Liver (tissue), 9 donors: ENCODE measurements around the gene PABPC3. TPM values are rescaled to one million over a fixed set of nuclear protein-coding genes. Genes with fewer than 3 reads are reported as not detected.
A peak's percentile ranks its signal among the peaks of the same experiment; 100 is the strongest.

Experiments
- DNase-seq: peaks from one replicate; pipeline ENCODE4 v3.0.0-alpha.2; 2017; ENCODE audit warnings: low spot score
- H3K27ac ChIP-seq, 2 donors: one replicate each; pipeline ENCODE4 v1.7.0; 2013; ENCODE audit warnings: inconsistent platforms in 2 of 2, low read length in 2 of 2, control low read depth in 1 of 2, low read depth in 1 of 2, mild to moderate bottlenecking in 1 of 2
- H3K27me3 ChIP-seq, 4 donors: one replicate each; pipeline versions ENCODE4 v1.6.1 to v1.7.0; 2013; ENCODE audit warnings: low read length in 3 of 4, inconsistent platforms in 1 of 4, mild to moderate bottlenecking in 1 of 4, moderate library complexity in 1 of 4; ENCODE audit not compliant: control insufficient read depth in 4 of 4, insufficient read depth in 4 of 4
- H3K36me3 ChIP-seq, 4 donors: one replicate each; pipeline versions ENCODE4 v1.6.1 to v1.7.0; 2013; ENCODE audit warnings: low read length in 3 of 4, mild to moderate bottlenecking in 3 of 4, low read depth in 1 of 4, moderate library complexity in 1 of 4; ENCODE audit not compliant: control insufficient read depth in 4 of 4, insufficient read depth in 3 of 4
- H3K4me1 ChIP-seq, 4 donors: one replicate each; pipeline versions ENCODE4 v1.6.1 to v1.7.0; 2013; ENCODE audit warnings: low read length in 3 of 4, mild to moderate bottlenecking in 3 of 4, moderate library complexity in 1 of 4; ENCODE audit not compliant: control insufficient read depth in 4 of 4, insufficient read depth in 4 of 4
- H3K4me3 ChIP-seq, 3 donors: one replicate each; pipeline versions ENCODE4 v1.6.1 to v1.7.0; 2013; ENCODE audit warnings: low read length in 3 of 3, control low read depth in 1 of 3, low read depth in 1 of 3, mild to moderate bottlenecking in 1 of 3
- H3K9ac ChIP-seq, 2 donors: one replicate each; pipeline ENCODE4 v1.7.0; 2013; ENCODE audit warnings: low read length in 2 of 2, mild to moderate bottlenecking in 2 of 2, moderate library complexity in 2 of 2, control low read depth in 1 of 2, low read depth in 1 of 2
- H3K9me3 ChIP-seq, 4 donors: one replicate each; pipeline versions ENCODE4 v1.6.1 to v1.7.0; 2013; ENCODE audit warnings: low read length in 3 of 4; ENCODE audit not compliant: control insufficient read depth in 4 of 4
- EGR1 ChIP-seq, 2 donors: IDR thresholded peaks; 2 replicates each; pipeline ENCODE4 v1.6.1; 2016 to 2018; ENCODE audit warnings: antibody characterized with exemption in 2 of 2, low read depth in 2 of 2
- FOXA1 ChIP-seq: IDR thresholded peaks from 2 replicates; pipeline ENCODE4 v1.6.1; 2016; ENCODE audit warnings: antibody characterized with exemption
- FOXA2 ChIP-seq: IDR thresholded peaks from 2 replicates; pipeline ENCODE4 v1.6.1; 2016; ENCODE audit warnings: antibody characterized with exemption
- GABPA ChIP-seq, 2 donors: IDR thresholded peaks in 1 of 2; conservative IDR thresholded peaks in 1 of 2; 2 replicates each; pipeline ENCODE4 v1.6.1; 2016; ENCODE audit warnings: antibody characterized with exemption in 2 of 2, mild to moderate bottlenecking in 1 of 2, moderate library complexity in 1 of 2
- HNF4A ChIP-seq, 2 donors: conservative IDR thresholded peaks; 2 replicates each; pipeline ENCODE4 v1.6.1; 2016; ENCODE audit warnings: antibody characterized with exemption in 2 of 2, mild to moderate bottlenecking in 2 of 2
- HNF4G ChIP-seq: IDR thresholded peaks from 2 replicates; pipeline ENCODE4 v1.6.1; 2016; ENCODE audit warnings: antibody characterized with exemption
- JUND ChIP-seq, 2 donors: IDR thresholded peaks; 2 replicates each; pipeline ENCODE4 v1.6.1; 2016; ENCODE audit warnings: antibody characterized with exemption in 2 of 2
- NR2F2 ChIP-seq: IDR thresholded peaks from 2 replicates; pipeline ENCODE4 v1.6.1; 2016; ENCODE audit warnings: antibody characterized with exemption
- RAD21 ChIP-seq, 2 donors: IDR thresholded peaks; 2 replicates each; pipeline ENCODE4 v1.6.1; 2016; ENCODE audit warnings: antibody characterized with exemption in 2 of 2, mild to moderate bottlenecking in 2 of 2
- REST ChIP-seq: IDR thresholded peaks from 2 replicates; pipeline ENCODE4 v1.6.1; 2016; ENCODE audit warnings: antibody characterized with exemption, mild to moderate bottlenecking
- SP1 ChIP-seq: IDR thresholded peaks from 2 replicates; pipeline ENCODE4 v1.6.1; 2018; ENCODE audit warnings: antibody characterized with exemption, mild to moderate bottlenecking
- TAF1 ChIP-seq: conservative IDR thresholded peaks from 2 replicates; pipeline ENCODE4 v1.6.1; 2016; ENCODE audit warnings: antibody characterized with exemption, mild to moderate bottlenecking
- YY1 ChIP-seq: IDR thresholded peaks from 2 replicates; pipeline ENCODE4 v1.6.1; 2016; ENCODE audit warnings: antibody characterized with exemption, mild to moderate bottlenecking
- WGBS: extraction: QIAGEN DNeasy Blood & Tissue Kit; methylation state at CpG from one replicate; pipeline ENCODE4 v1.1.7; 2013; 5-methylcytosine and 5-hydroxymethylcytosine counted together
- polyA plus RNA-seq, 2 donors: library from polyadenylated mRNA; stranded (reverse) in 1 of 2; unstranded in 1 of 2; fragments of 200-250 nt in 1 of 2; fragments of >200 nt in 1 of 2; fragmentation: Nextera tagmentation in 1 of 2; extraction: Ambion mirVana in 1 of 2; gene quantifications; one replicate each; pipeline versions ENCODE4 v1.2.1 to v1.2.3, GENCODE V29; 2013 to 2015
- total RNA-seq, 2 donors: library from RNA; depleted of rRNA; stranded (reverse); fragments of >200 nt; gene quantifications; one replicate each; pipeline ENCODE4 v1.2.3, GENCODE V29; 2014
- TF ChIP-seq, protein P1 (sequence below): IDR thresholded peaks from 2 replicates; pipeline ENCODE4 v1.6.1; 2016; ENCODE audit warnings: antibody characterized with exemption
- TF ChIP-seq, protein P2 (sequence below): IDR thresholded peaks from 2 replicates; pipeline ENCODE4 v1.6.1; 2016; ENCODE audit warnings: antibody characterized with exemption
- TF ChIP-seq, protein P3 (sequence below): fragments of 150-350 bp; IDR thresholded peaks from 2 replicates; pipeline ENCODE4 v1.5.1; 2017; ENCODE audit warnings: improper control_type of control experiment, low read depth, low read length; ENCODE audit not compliant: missing input control
- TF ChIP-seq, protein P4 (sequence below): IDR thresholded peaks from 2 replicates; pipeline ENCODE4 v1.6.1; 2016; ENCODE audit warnings: antibody characterized with exemption
- donor health status: healthy.
- donor health status: healthy.
- donor health status: healthy.
- donor health status: healthy.
- donor health status: healthy.

PABPC3 gene
- total and polyA plus RNA-seq, 4 donors, result under 0.01 to 0.19 (median 0.08) TPM; not detected in 1

DNA sequence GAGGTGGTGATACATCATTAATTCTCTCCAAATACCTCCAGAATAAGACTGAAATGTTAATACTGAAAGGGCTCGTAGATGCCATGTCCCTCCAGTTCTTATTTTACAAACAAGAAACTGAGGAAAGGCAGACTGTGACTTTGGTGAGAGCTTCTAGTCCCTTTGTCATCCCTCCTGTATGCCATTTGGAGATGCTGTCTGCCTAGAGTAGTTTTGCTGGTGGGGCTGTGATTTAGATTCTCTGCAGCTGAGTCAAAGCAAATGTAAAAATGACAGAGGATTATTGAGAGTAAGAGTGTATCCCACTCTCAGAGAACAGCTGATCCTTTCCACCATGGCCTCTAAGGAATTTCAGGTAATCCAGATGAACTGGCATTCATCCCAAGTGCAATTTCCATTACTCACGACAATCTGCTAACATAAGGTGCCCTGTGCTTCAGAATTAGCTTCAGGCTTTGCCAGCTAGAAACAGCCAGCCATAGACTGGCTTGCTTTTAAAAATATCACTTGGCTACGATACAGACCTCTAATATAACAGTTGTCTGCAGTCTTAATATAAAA, 16.8 kb downstream of the PABPC3 start:
- Histone ChIP-seq H3K4me1 (no peaks in the 10 kb centered on the region), H3K36me3 (no peaks in the 10 kb centered on the region), H3K4me3 (no peak overlapping the region), H3K27ac (no peak overlapping the region), H3K27me3 (peaks cover 0 to 3% (median 1%) of the 10 kb centered on the region in 4 donors), H3K9me3 (no peaks in the 10 kb centered on the region), H3K9ac (no peak overlapping the region)
- DNase-seq, result no peak
- WGBS, result 70% methylated on average over 3 of the region's 3 CpGs
- TF ChIP-seq FOXA1 (no peak), YY1 (no peak), HNF4G (no peak), NR2F2 (no peak), HNF4A (conservative IDR thresholded peaks at IDR 0.05) (no peak), REST (no peak), TAF1 (no peak), GABPA (IDR thresholded peaks at IDR 0.05 in 1 of 2, conservative IDR thresholded peaks at IDR 0.05 in 1 of 2) (no peak), SP1 (no peak), JUND (IDR thresholded peaks at IDR 0.05) (no peak)
- TF ChIP-seq, protein P1, sequence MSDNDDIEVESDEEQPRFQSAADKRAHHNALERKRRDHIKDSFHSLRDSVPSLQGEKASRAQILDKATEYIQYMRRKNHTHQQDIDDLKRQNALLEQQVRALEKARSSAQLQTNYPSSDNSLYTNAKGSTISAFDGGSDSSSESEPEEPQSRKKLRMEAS, result no peak
- TF ChIP-seq, protein P2, sequence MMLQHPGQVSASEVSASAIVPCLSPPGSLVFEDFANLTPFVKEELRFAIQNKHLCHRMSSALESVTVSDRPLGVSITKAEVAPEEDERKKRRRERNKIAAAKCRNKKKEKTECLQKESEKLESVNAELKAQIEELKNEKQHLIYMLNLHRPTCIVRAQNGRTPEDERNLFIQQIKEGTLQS, result no peak

DNA sequence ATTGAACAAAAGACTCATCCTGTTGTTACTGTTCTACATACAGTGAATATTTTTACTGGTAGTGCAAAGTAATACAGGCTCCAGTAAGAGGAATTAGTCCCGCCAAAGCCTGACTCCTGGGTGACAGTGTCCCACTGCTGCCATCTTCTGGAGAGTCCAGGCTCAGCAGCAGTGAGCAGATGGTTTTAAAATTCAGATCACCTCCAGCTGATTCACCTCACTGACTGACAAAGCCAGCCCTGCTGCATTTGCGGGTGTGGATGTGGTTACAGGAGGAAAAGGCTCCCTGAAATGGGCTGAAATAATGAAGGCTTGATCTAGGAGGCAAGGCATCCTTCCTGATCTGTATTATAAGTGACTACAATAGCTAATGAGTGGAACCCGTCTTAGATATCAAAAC, 18.3 kb downstream of the PABPC3 start:
- no peak overlapping the region for H3K4me3 ChIP-seq
- no peak overlapping the region for H3K27ac ChIP-seq
- H3K36me3 ChIP-seq, result no peaks in the 10 kb centered on the region
- peak; percentile 71 for DNase-seq
- 28% methylated on average over 3 of the region's 3 CpGs for WGBS
- H3K4me1 ChIP-seq, result no peaks in the 10 kb centered on the region
- peaks cover 0 to 3% (median 1%) of the 10 kb centered on the region in 4 donors for H3K27me3 ChIP-seq
- H3K9ac ChIP-seq, result no peak overlapping the region
- TF ChIP-seq EGR1 (IDR thresholded peaks at IDR 0.05; ENCODE audit: low read depth in 2 of 2), result no peak
- TF ChIP-seq, protein P3, sequence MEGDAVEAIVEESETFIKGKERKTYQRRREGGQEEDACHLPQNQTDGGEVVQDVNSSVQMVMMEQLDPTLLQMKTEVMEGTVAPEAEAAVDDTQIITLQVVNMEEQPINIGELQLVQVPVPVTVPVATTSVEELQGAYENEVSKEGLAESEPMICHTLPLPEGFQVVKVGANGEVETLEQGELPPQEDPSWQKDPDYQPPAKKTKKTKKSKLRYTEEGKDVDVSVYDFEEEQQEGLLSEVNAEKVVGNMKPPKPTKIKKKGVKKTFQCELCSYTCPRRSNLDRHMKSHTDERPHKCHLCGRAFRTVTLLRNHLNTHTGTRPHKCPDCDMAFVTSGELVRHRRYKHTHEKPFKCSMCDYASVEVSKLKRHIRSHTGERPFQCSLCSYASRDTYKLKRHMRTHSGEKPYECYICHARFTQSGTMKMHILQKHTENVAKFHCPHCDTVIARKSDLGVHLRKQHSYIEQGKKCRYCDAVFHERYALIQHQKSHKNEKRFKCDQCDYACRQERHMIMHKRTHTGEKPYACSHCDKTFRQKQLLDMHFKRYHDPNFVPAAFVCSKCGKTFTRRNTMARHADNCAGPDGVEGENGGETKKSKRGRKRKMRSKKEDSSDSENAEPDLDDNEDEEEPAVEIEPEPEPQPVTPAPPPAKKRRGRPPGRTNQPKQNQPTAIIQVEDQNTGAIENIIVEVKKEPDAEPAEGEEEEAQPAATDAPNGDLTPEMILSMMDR, result peak; percentile 80
- TF ChIP-seq, protein P1, result no peak
- TF ChIP-seq SP1, result no peak
- no peak for TF ChIP-seq FOXA2
- TF ChIP-seq RAD21 (IDR thresholded peaks at IDR 0.05), result peak; percentile 75 to 81
- no peak for TF ChIP-seq JUND (IDR thresholded peaks at IDR 0.05)
- TF ChIP-seq YY1, result no peak
- no peak for TF ChIP-seq FOXA1
- TF ChIP-seq, protein P4, sequence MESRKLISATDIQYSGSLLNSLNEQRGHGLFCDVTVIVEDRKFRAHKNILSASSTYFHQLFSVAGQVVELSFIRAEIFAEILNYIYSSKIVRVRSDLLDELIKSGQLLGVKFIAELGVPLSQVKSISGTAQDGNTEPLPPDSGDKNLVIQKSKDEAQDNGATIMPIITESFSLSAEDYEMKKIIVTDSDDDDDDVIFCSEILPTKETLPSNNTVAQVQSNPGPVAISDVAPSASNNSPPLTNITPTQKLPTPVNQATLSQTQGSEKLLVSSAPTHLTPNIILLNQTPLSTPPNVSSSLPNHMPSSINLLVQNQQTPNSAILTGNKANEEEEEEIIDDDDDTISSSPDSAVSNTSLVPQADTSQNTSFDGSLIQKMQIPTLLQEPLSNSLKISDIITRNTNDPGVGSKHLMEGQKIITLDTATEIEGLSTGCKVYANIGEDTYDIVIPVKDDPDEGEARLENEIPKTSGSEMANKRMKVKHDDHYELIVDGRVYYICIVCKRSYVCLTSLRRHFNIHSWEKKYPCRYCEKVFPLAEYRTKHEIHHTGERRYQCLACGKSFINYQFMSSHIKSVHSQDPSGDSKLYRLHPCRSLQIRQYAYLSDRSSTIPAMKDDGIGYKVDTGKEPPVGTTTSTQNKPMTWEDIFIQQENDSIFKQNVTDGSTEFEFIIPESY, result no peak
- TF ChIP-seq, protein P2, result no peak
- H3K9me3 ChIP-seq, result no peaks in the 10 kb centered on the region
